SK-N-MC (cell line): Measurements from ENCODE around the gene LLGL2.

Source experiments
- EZH2 ChIP-seq: fragments of 200-600 bp; sonication (generic); IDR thresholded peaks from one replicate; pipeline ENCODE4 v1.6.1; 2017; ENCODE audit warnings: antibody characterized with exemption
- POLR2AphosphoS5 ChIP-seq: IDR thresholded peaks from 2 replicates; pipeline ENCODE4 v1.6.1; 2012; ENCODE audit warnings: mild to moderate bottlenecking, low read depth, low read length, borderline replicate concordance

DNA sequence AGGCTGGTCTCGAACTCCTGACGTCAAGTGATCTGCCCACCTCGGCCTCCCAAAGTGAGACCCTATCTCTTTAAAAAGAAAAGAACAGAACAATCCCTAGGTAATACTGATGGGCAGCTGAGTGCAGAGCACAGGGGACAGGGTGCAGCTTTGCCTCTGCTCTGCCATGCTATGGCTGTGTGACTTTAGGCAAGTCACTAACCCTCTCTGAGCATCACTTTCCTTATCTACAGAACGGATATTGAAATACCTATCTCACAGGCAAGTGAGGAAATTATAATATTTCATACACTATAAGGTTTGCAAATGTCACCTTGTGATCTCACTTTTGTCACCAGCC is 14.3 kb upstream of the LLGL2 start:
- TF ChIP-seq EZH2 (no peak), POLR2AphosphoS5 (no peak)
